Thoracic aorta (tissue), 2 donors: Measurements from ENCODE around the gene MALRD1. TPM values are rescaled to one million over a fixed set of nuclear protein-coding genes. Genes with fewer than 3 reads are reported as not detected.

Experiments used
- ATAC-seq: fragments of 150-250 bp; one replicate; pipeline ENCODE4 v1.8.0; 2017; ENCODE audit warnings: low read depth; ENCODE audit not compliant: insufficient number of reproducible peaks, low FRiP score
- DNase-seq: peaks from one replicate; pipeline ENCODE4 v3.0.0-alpha.2; 2020; ENCODE audit warnings: low spot score
- H3K27ac ChIP-seq, 2 donors: fragments of 200-600 bp; sonication (generic); 1 replicate in 1 of 2; 2 replicates in 1 of 2; pipeline ENCODE4 v1.5.1; 2016; ENCODE audit warnings: mild to moderate bottlenecking in 2 of 2, moderate library complexity in 2 of 2
- H3K27me3 ChIP-seq: fragments of 200-600 bp; sonication (generic); replicated peaks from 2 replicates; pipeline ENCODE4 v1.6.0; 2016; ENCODE audit warnings: mild to moderate bottlenecking; ENCODE audit not compliant: insufficient read depth
- H3K36me3 ChIP-seq: fragments of 200-600 bp; sonication (generic); one replicate; pipeline ENCODE4 v1.5.1; 2016
- H3K4me1 ChIP-seq, 2 donors: fragments of 200-600 bp; sonication (generic); 1 replicate in 1 of 2; 2 replicates in 1 of 2; pipeline versions ENCODE4 v1.5.1 to v1.6.0; 2016; ENCODE audit warnings: low read depth in 2 of 2, mild to moderate bottlenecking in 1 of 2; ENCODE audit not compliant: control insufficient read depth in 1 of 2
- H3K4me3 ChIP-seq: fragments of 200-600 bp; sonication (generic); 2 replicates; pipeline ENCODE4 v1.5.1; 2016; ENCODE audit warnings: mild to moderate bottlenecking
- H3K9me3 ChIP-seq: fragments of 200-600 bp; sonication (generic); 2 replicates; pipeline ENCODE4 v1.5.1; 2016
- CTCF ChIP-seq: fragments of 200-600 bp; sonication (generic); IDR thresholded peaks from one replicate; pipeline ENCODE4 v1.5.1; 2019; ENCODE audit warnings: antibody characterized with exemption
- total RNA-seq, 2 donors: library from RNA; depleted of rRNA; stranded (reverse); fragments of >200 nt; gene quantifications; one replicate each; pipeline versions ENCODE4 v1.1.0 to v1.2.3, GENCODE V29; 2016

The MALRD1 gene
- total RNA-seq, 2 donors from 2014 or later = 0.92 to 5.3 TPM

GRCh38 chr10:19706904-19707303 lies 658.3 kb downstream of the MALRD1 start:
- DNase-seq (no peak), ATAC-seq (no peak)
- H3K9me3 ChIP-seq = no peaks in the 10 kb centered on the region
- H3K27ac ChIP-seq = no peak overlapping the region
- H3K4me1 ChIP-seq = no peaks in the 10 kb centered on the region
- H3K4me3 ChIP-seq = no peak overlapping the region
- no peaks in the 10 kb centered on the region for H3K27me3 ChIP-seq
- H3K36me3 ChIP-seq = no peaks in the 10 kb centered on the region
- TF ChIP-seq CTCF = no peak

GRCh38 chr10:19707376-19707775 lies 658.8 kb downstream of the MALRD1 start:
- H3K4me3 ChIP-seq = no peak overlapping the region
- H3K27me3 ChIP-seq = no peaks in the 10 kb centered on the region
- no peaks in the 10 kb centered on the region for H3K4me1 ChIP-seq
- no peak for DNase-seq
- no peak for TF ChIP-seq CTCF
- H3K9me3 ChIP-seq = no peaks in the 10 kb centered on the region
- ATAC-seq = no peak
- H3K36me3 ChIP-seq = no peaks in the 10 kb centered on the region
- H3K27ac ChIP-seq = no peak overlapping the region

GRCh38 chr10:19708031-19708430 lies 659.4 kb downstream of the MALRD1 start:
- DNase-seq = no peak
- H3K36me3 ChIP-seq = no peaks in the 10 kb centered on the region
- H3K4me3 ChIP-seq = no peak overlapping the region
- no peaks in the 10 kb centered on the region for H3K27me3 ChIP-seq
- no peak for ATAC-seq
- H3K27ac ChIP-seq = no peak overlapping the region
- H3K9me3 ChIP-seq = no peaks in the 10 kb centered on the region
- no peaks in the 10 kb centered on the region for H3K4me1 ChIP-seq
- no peak for TF ChIP-seq CTCF

GRCh38 chr10:19710600-19710999 lies 662.0 kb downstream of the MALRD1 start:
- ATAC-seq (no peak), DNase-seq (no peak)
- no peaks in the 10 kb centered on the region for H3K36me3 ChIP-seq
- H3K4me1 ChIP-seq = peaks cover 0 to 4% of the 10 kb centered on the region in 2 donors
- no peak for TF ChIP-seq CTCF
- no peak overlapping the region for H3K27ac ChIP-seq
- H3K9me3 ChIP-seq = no peaks in the 10 kb centered on the region
- H3K4me3 ChIP-seq = no peak overlapping the region
- H3K27me3 ChIP-seq = no peaks in the 10 kb centered on the region

GRCh38 chr10:19713159-19713558 lies 664.6 kb downstream of the MALRD1 start:
- ATAC-seq (no peak), DNase-seq (no peak)
- H3K27me3 ChIP-seq = no peaks in the 10 kb centered on the region
- H3K27ac ChIP-seq = no peak overlapping the region
- peaks cover 0 to 4% of the 10 kb centered on the region in 2 donors for H3K4me1 ChIP-seq
- H3K9me3 ChIP-seq = no peaks in the 10 kb centered on the region
- TF ChIP-seq CTCF = no peak
- H3K4me3 ChIP-seq = no peak overlapping the region
- H3K36me3 ChIP-seq = no peaks in the 10 kb centered on the region
